Measurements from ENCODE around the gene NCAM2.

DNA sequence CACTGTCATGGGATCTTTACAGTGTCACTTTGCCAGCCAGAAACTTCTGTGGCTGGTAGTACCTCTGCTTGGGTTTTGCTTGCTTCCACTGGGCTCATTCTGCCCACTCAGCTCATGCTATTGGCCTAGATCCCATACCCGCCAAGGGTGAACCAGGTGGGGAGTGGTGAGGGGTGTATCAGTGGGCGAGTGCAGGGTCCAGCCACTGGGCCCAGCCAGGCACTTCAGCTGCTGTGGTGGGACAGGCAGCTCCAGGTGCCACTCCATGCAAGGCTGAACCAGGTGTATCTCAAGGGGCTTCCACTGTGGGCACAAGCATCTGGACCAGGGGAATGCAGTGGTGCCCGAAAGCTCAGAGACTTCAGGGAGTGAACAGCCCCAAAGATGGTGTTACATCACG is 398.2 kb downstream of the NCAM2 start:
- TF ChIP-seq CTCF (IDR thresholded peaks at IDR 0.05; ENCODE audit: low read length), result no peak
- no peak for TF ChIP-seq EZH2 (IDR thresholded peaks at IDR 0.05; ENCODE audit: borderline replicate concordance, low read length)

Data from OCI-LY1 (cell line).